ENCODE measurements around the gene VHLL.

VHLL gene

GRCh38 chr1:156281693-156282478, 17.2 kb downstream of the VHLL start:
- TF ChIP-seq, protein P1, sequence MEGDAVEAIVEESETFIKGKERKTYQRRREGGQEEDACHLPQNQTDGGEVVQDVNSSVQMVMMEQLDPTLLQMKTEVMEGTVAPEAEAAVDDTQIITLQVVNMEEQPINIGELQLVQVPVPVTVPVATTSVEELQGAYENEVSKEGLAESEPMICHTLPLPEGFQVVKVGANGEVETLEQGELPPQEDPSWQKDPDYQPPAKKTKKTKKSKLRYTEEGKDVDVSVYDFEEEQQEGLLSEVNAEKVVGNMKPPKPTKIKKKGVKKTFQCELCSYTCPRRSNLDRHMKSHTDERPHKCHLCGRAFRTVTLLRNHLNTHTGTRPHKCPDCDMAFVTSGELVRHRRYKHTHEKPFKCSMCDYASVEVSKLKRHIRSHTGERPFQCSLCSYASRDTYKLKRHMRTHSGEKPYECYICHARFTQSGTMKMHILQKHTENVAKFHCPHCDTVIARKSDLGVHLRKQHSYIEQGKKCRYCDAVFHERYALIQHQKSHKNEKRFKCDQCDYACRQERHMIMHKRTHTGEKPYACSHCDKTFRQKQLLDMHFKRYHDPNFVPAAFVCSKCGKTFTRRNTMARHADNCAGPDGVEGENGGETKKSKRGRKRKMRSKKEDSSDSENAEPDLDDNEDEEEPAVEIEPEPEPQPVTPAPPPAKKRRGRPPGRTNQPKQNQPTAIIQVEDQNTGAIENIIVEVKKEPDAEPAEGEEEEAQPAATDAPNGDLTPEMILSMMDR (IDR thresholded peaks at IDR 0.05; ENCODE audit: extremely low read depth, missing control alignments): no peak
- DNase-seq (ENCODE audit: low spot score): no peak

- DNase-seq (ENCODE audit: low spot score): peak; percentile 57
- TF ChIP-seq, protein P1 (IDR thresholded peaks at IDR 0.05; ENCODE audit: extremely low read depth, missing control alignments): peak; percentile 15
These were observed 17.8 kb downstream of the VHLL start for GRCh38 chr1:156281281-156281680.

GRCh38 chr1:156279837-156280236, 19.3 kb downstream of the VHLL start:
- DNase-seq (ENCODE audit: low spot score): no peak
- TF ChIP-seq, protein P1 (IDR thresholded peaks at IDR 0.05; ENCODE audit: extremely low read depth, missing control alignments): no peak

DNA sequence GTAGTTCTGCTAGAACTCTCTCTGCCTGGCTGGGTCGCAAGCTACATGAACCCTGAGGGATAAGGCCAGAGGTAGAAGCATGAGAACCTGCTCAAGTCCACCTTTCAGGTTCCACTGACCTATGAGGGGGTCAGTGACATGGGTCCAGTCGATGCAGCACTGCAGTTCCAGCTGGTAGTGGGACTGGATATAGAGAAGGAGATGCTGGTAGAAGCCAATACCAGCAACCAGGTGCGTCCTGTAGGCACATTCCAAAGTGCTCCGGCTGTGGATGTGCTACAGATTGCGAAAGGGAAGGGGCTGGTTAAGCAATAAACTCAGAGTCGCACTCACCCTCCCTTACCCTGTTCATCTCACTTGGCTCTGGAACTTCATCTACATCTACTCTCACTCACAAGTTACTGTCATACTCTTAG, 22.1 kb downstream of the VHLL start:
- TF ChIP-seq, protein P1 (IDR thresholded peaks at IDR 0.05; ENCODE audit: extremely low read depth, missing control alignments): no peak
- no peak for DNase-seq (ENCODE audit: low spot score)

DNA sequence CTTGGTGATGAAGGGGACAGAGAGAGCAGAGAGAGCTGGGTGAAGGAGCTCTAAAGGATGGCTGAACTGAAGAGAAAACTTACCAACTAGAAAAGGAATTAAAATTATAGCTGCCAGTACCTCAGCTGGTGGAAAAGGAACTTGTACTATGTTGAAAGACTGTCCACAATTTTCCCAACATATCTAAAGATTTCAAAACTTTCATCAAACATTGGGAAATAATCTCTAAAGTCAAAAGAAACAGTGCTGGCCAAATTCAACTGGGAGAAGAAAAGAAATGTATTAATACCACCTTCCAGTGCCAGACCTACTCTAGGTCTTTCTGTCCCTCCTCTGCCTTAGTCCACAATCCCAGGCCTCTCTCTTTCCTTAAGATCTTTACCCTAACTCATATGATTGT, 22.6 kb downstream of the VHLL start:
- TF ChIP-seq, protein P1 (IDR thresholded peaks at IDR 0.05; ENCODE audit: extremely low read depth, missing control alignments): no peak
- DNase-seq (ENCODE audit: low spot score): no peak

DNA sequence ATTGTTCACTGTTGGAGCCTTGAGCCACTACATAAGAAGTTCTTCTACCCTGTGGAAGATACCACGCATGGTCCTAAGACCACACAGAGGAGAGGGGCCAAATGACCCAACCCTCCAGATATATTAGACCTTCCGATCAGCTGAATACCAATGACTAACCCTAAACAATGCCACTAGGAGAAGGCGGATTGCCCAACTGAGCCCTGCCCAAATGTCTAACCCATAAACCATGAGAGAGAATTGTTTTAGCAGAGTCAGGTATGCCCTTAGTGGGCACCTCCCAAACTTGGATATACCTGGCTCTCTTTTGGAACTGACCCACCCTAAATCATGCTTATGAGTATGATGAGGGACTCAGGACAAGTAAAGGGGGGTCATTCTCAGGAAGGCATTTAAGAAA, 28.8 kb downstream of the VHLL start:
- no peak for DNase-seq (ENCODE audit: low spot score)
- TF ChIP-seq, protein P1 (IDR thresholded peaks at IDR 0.05; ENCODE audit: extremely low read depth, missing control alignments): no peak

DNA sequence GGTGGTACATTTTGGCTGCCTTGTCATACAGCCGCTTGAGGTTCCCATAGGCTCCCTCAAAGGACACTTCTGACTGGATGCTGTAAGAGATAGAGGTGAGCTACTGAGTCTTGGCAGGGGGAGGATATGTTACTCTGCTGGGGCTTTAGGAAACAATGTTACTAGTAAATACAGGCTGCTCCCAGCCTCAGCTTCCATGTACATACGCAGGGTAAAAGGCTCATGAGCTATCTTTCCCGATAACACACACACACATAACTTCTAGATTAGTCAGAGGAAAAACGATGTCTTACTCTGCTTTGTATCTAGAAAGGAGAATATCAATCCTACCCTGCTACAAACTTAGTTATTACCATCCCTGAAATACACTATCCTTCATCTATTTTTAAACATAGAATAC, 30.8 kb downstream of the VHLL start:
- no peak for DNase-seq (ENCODE audit: low spot score)
- TF ChIP-seq, protein P1 (IDR thresholded peaks at IDR 0.05; ENCODE audit: extremely low read depth, missing control alignments): no peak

Measured in GM20000 (cell line).